GM18858 (cell line): Measurements from ENCODE around the gene CADM1.

Experiments
- ATAC-seq: cut with Tn5 transposase; IDR thresholded peaks from one replicate; pipeline ENCODE4 v1.9.1; 2021; ENCODE audit not compliant: unreplicated experiment

Gene CADM1

GRCh38 chr11:115190196-115190595, 314.0 kb downstream of the CADM1 start:
- ATAC-seq: no peak

GRCh38 chr11:115188898-115189278, 315.3 kb downstream of the CADM1 start:
- ATAC-seq: no peak

GRCh38 chr11:115188188-115188897, 315.9 kb downstream of the CADM1 start:
- no peak for ATAC-seq

- no peak for ATAC-seq
Observed at GRCh38 chr11:115185931-115186330, 318.3 kb downstream of the CADM1 start.

- ATAC-seq: no peak
Observed at GRCh38 chr11:115185507-115185906, 318.7 kb downstream of the CADM1 start.

- no peak for ATAC-seq
Observed at GRCh38 chr11:115184901-115185300, 319.3 kb downstream of the CADM1 start.

DNA sequence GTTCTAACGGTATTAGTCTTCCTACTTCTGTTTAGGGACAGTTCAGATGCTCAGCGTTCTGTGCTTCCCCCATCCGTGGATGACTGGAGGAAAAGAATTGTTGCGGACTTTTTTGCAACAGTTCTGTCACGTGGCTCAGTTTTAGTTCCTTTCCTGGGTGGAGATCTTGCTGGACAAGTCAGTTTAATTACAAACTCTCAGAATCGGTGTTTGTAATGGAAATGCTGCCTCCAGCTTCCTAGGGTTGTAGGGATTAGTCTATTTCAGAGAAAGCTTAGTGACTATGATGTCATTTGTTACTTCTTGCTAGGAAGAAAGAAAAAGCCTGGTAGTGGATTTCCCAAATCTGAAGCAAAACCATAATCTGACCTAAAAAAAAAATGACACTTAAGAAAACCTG, 320.4 kb downstream of the CADM1 start:
- no peak for ATAC-seq

- ATAC-seq: no peak
Observed at GRCh38 chr11:115183136-115183535, 321.1 kb downstream of the CADM1 start.

- ATAC-seq: no peak
Observed at GRCh38 chr11:115182282-115182955, 321.8 kb downstream of the CADM1 start.

GRCh38 chr11:115181538-115181937, 322.7 kb downstream of the CADM1 start:
- no peak for ATAC-seq

GRCh38 chr11:115180272-115180671, 323.9 kb downstream of the CADM1 start:
- no peak for ATAC-seq

GRCh38 chr11:115179636-115180035, 324.6 kb downstream of the CADM1 start:
- ATAC-seq: no peak

- no peak for ATAC-seq
Observed at GRCh38 chr11:115178705-115179104, 325.5 kb downstream of the CADM1 start.

DNA sequence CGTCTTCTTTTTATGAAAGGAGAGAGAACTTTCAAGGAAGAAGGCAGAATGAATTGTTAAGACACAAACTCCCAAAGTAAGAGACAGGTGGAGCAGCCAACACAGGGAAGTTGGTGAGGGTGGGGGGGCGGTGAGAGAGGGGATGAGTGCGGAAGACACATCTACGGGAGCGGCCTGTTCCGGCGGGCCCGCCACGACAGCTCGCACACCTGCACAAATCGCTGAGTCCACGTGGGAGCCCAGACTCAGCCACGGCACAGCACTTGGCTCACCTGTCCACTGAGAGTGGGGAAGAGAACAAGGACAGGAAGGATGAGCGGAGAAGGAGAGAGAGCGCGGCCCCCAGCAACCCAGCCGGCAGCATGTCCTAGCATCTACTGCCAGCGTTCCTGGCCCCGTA, 331.1 kb downstream of the CADM1 start:
- ATAC-seq: no peak

- no peak for ATAC-seq
Observed at GRCh38 chr11:115170133-115170815, 333.9 kb downstream of the CADM1 start.

DNA sequence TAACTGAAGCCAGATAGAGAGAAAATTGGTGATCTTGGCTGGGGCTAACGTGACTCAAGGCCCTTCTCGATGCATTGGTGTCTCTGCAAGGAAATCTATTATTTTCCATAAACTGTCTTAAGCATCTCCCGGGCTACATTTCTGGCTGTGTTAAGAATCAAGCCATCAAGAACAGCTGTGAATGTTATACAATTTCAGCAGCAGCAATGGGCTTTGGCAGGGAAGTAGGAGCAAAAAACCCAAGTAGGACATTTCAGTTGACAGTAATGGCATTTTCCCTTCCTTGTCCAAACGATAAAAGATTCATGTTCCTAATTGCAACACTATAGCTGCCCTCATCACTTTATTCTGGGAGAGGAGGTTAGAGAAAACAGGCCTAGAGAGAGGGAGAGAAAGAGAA, 335.0 kb downstream of the CADM1 start:
- no peak for ATAC-seq

DNA sequence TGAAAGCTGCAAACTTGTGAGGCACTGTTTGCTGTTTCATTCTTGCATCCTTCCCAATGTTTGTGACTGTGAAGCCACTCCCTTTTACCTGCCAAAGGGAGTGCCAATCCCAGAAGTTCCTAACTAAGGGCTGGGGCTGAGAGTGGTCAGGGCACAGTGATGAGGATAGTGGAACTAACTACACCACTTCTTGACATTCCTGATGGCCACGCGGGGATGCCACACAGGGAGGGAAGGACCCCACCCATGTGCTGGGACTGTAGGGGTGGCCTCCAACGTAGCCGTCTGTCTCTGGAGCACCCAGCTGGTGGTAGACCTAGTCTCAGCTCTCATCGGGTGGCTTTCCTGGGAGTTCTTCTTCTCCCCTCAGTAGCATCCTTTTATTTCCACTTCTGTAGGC, 335.5 kb downstream of the CADM1 start:
- no peak for ATAC-seq

- no peak for ATAC-seq
Observed at GRCh38 chr11:115168229-115168671, 336.0 kb downstream of the CADM1 start.

- ATAC-seq: no peak
Observed at GRCh38 chr11:115167456-115167855, 336.8 kb downstream of the CADM1 start.

GRCh38 chr11:115166820-115167219, 337.4 kb downstream of the CADM1 start:
- ATAC-seq: no peak

DNA sequence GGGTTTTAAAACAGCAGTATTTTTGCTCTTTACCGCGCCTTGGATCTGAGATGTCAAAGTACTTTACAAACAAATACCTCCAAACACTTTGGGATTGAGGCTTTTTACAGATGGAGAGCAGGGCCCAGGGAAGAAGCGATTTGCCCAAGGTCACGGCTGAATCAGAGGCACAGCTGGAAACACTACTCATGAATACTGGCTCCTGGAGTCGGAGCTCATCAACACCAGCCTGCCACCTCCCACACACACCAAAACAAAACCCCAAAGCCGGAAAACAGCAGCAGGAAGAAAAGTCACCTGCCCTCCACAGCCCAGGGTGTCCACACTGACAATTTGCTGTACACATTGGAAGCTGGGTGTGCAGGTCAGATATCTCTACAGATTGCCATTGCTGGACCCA, 339.4 kb downstream of the CADM1 start:
- no peak for ATAC-seq

DNA sequence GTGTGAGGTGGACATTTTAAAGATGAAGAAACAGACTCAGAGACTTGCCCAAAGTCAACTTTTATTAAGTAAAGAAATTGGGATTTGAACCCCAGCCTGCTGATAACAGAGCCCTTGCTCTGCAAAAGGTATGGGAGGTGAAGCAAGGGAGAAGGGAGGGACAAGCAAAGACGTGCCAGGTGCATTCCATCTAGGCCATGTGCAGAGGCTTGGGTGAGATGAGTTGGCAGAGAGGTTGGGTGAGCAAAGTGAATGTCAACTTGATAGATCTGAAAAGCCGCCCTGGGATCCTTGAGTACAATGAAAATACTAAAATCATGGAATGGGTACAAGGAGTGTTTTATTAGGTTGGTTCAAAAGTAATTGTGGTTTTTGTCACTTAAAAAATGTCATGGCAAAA, 341.3 kb downstream of the CADM1 start:
- ATAC-seq: no peak
